GM12891 (cell line): ENCODE measurements around the gene MYH6.

Experiments used
- DNase-seq: peaks from one replicate; pipeline ENCODE4 v3.0.0; 2011; ENCODE audit warnings: low spot score; ENCODE audit not compliant: insufficient read length
- FAIRE-seq: peaks from 2 replicates; lab custom pipeline; 2011; peaks lifted over from hg19 to GRCh38; lab: Jason Lieb, UNC
- PAX5 ChIP-seq: IDR thresholded peaks from 2 replicates; pipeline ENCODE4 v1.6.1; 2011; ENCODE audit warnings: low read length, moderate library complexity, mild to moderate bottlenecking; ENCODE audit not compliant: insufficient read depth, severe bottlenecking
- POLR2A ChIP-seq: IDR thresholded peaks from 2 replicates; pipeline ENCODE4 v1.6.1; 2011; ENCODE audit warnings: low read depth, low read length, control low read depth
- POLR2AphosphoS5 ChIP-seq: IDR thresholded peaks from 2 replicates; pipeline ENCODE4 v1.6.1; 2011; ENCODE audit warnings: low read depth, low read length, control low read depth
- POU2F2 ChIP-seq: IDR thresholded peaks from 2 replicates; pipeline ENCODE4 v1.6.1; 2011; ENCODE audit warnings: low read depth, mild to moderate bottlenecking, control low read depth, low read length, moderate library complexity
- SPI1 ChIP-seq: IDR thresholded peaks from 2 replicates; pipeline ENCODE4 v1.6.1; 2011; ENCODE audit warnings: low read depth, low read length, control low read depth
- TAF1 ChIP-seq: IDR thresholded peaks from 2 replicates; pipeline ENCODE4 v1.6.1; 2011; ENCODE audit warnings: low read depth, low read length, control low read depth

The MYH6 gene

GRCh38 chr14:23377573-23378563 lies 30.2 kb downstream of the MYH6 start:
- no peak for TF ChIP-seq TAF1
- no peak for FAIRE-seq
- DNase-seq, result no peak

- no peak for FAIRE-seq
- TF ChIP-seq POLR2AphosphoS5, result no peak
- no peak for TF ChIP-seq TAF1
- no peak for TF ChIP-seq POU2F2
- no peak for TF ChIP-seq POLR2A
- TF ChIP-seq PAX5, result no peak
- no peak for TF ChIP-seq SPI1
- no peak for DNase-seq
These were observed 30.9 kb downstream of the MYH6 start for GRCh38 chr14:23377198-23377550.

- no peak for TF ChIP-seq POLR2AphosphoS5
- no peak for TF ChIP-seq SPI1
- TF ChIP-seq POU2F2, result no peak
- TF ChIP-seq PAX5, result no peak
- no peak for TF ChIP-seq POLR2A
- no peak for TF ChIP-seq TAF1
- FAIRE-seq (no peak), DNase-seq (no peak)
These were observed 31.4 kb downstream of the MYH6 start, which contains the start of gene CMTM5 for GRCh38 chr14:23376482-23377197. TSS of gene CMTM5 (plus strand) at chr14:23377046. CDS start at chr14:23377252, 206 bp downstream.

- DNase-seq (no peak), FAIRE-seq (no peak)
- TF ChIP-seq POLR2A, result no peak
- no peak for TF ChIP-seq POLR2AphosphoS5
- TF ChIP-seq POU2F2, result no peak
- TF ChIP-seq PAX5, result no peak
These were observed 32.4 kb downstream of the MYH6 start for GRCh38 chr14:23375527-23376251.

GRCh38 chr14:23373041-23373440 lies 35.0 kb downstream of the MYH6 start:
- no peak for FAIRE-seq
- TF ChIP-seq SPI1 (no peak), POU2F2 (no peak), PAX5 (no peak), POLR2A (no peak), TAF1 (no peak), POLR2AphosphoS5 (no peak)
- no peak for DNase-seq

GRCh38 chr14:23372509-23372908 lies 35.6 kb downstream of the MYH6 start, which contains the start of gene IL25:
TSS of gene IL25 (plus strand) at chr14:23372809.
- DNase-seq, result no peak
- TF ChIP-seq POU2F2 (no peak), POLR2AphosphoS5 (no peak), TAF1 (no peak), PAX5 (no peak), SPI1 (no peak), POLR2A (no peak)
- FAIRE-seq, result no peak

GRCh38 chr14:23371865-23372264 lies 36.2 kb downstream of the MYH6 start:
- no peak for TF ChIP-seq SPI1
- no peak for TF ChIP-seq POLR2AphosphoS5
- no peak for TF ChIP-seq POLR2A
- TF ChIP-seq POU2F2, result no peak
- TF ChIP-seq TAF1, result no peak
- TF ChIP-seq PAX5, result no peak
- no peak for DNase-seq
- no peak for FAIRE-seq

GRCh38 chr14:23370221-23370620 lies 37.9 kb downstream of the MYH6 start:
- no peak for FAIRE-seq
- TF ChIP-seq POU2F2, result no peak
- TF ChIP-seq TAF1, result no peak
- TF ChIP-seq POLR2A, result no peak
- TF ChIP-seq POLR2AphosphoS5, result no peak

GRCh38 chr14:23366426-23366921 lies 41.6 kb downstream of the MYH6 start:
- FAIRE-seq (no peak), DNase-seq (no peak)
- no peak for TF ChIP-seq POU2F2
- no peak for TF ChIP-seq TAF1
- no peak for TF ChIP-seq POLR2AphosphoS5
- TF ChIP-seq SPI1, result no peak
- no peak for TF ChIP-seq PAX5
- TF ChIP-seq POLR2A, result no peak

More at GRCh38 chr14:23370221-23370620, 37.9 kb downstream of the MYH6 start:
- no peak for DNase-seq
